CD1c-positive myeloid dendritic cell (primary cell): ENCODE data around the gene PRKAG2.
A peak's percentile ranks its signal among the peaks of the same experiment; 100 is the strongest.

ENCODE experiments used
- DNase-seq: peaks from one replicate; pipeline ENCODE4 v3.0.0-alpha.2; 2016; ENCODE audit errors: extremely low spot score

PRKAG2 gene

GRCh38 chr7:151710646-151711434 is 166.1 kb downstream of the PRKAG2 start:
- DNase-seq, result no peak

- no peak for DNase-seq
These were observed 166.7 kb downstream of the PRKAG2 start for GRCh38 chr7:151710121-151710640.

DNA sequence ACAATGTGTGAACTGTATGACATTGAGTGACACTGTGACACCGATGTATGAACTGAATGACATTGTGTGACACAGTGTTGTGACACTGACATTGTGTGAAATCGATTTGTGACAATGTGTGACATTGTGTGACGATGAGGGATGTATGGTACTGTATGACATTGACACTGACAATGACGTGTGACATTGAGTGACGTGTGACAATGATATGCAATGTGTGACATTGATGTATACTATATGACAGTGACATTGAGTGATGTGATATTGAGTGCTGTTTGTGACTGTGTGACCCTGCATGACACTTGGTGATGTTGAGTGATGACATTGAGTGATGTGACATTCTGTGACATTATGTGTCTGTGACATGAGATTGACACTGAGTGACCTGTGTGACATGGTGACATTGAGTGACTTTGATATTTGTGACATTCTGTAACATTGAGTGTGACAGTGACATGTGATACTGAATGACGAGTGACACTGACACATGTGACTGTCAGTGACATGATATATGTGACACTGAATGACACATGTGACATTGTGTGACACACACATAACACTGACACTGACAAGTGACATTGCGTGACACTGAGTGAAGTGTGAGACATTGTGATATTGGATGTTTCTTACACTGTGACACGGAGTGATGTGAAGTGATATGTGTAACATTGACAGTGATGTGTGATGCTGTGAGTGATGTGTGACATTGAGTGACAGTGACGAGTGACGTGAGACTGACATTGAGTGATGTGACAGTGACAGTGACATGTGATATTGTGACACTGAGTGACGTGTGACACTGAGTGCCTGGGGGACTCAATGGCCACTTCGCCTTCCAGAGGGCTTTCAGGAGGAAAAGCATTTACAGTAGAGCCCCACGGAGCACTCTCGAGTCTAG is 167.5 kb downstream of the PRKAG2 start:
- DNase-seq, result no peak

- no peak for DNase-seq
These were observed 168.3 kb downstream of the PRKAG2 start for GRCh38 chr7:151708610-151709009.

DNA sequence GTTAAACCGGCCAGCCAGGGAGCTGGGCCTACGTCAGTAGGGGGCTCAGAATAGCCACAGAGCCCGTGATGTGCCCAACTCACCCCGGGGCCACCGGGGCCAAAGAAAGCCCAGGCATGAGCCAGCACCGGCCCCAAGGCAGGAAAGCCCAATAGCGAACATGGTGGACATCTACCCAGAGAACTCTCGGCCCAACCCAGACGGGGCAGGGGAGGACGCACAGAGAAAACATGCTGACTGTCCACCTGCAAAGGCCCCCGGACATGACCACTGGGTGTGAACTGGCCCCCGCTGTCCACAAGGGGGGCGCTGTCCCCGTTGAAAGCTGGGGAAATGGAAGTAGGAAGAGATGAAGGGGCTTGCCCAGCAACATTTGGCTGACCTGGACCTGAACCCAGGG is 169.2 kb downstream of the PRKAG2 start:
- DNase-seq, result no peak

- DNase-seq, result no peak
These were observed 169.8 kb downstream of the PRKAG2 start for GRCh38 chr7:151707105-151707469.

- no peak for DNase-seq
These were observed 170.4 kb downstream of the PRKAG2 start for GRCh38 chr7:151706277-151707104.

DNA sequence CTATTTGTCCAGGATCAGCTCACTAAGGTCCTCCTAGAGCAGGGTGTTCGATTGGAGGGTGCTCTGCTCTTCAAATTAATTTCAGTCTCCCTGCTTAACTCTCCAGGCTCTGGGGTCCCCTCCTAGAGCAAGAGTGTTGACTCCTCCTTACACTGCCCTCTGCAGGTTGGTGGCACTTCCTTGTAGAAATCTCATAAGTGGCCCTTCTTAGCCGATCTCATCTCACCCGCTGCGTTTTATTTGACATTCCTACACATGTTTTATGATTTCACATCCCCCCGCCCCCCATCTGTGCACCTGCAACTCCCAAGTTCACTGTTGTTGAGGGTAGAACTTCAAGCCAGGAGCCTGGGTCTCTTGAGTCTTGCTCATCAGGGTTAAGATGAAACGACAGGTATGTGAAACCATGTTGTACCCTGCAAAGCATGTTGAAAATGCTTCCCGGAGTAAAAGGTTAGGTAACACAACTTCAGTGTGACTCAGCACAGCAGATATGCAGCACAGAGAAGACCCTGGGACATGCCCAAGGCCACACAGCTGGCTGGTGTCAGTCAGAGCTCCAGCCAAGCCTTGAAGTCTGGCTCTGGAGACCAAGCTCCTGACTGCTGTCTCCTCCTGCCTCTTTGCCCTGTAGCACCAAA is 171.2 kb downstream of the PRKAG2 start:
- no peak for DNase-seq

DNA sequence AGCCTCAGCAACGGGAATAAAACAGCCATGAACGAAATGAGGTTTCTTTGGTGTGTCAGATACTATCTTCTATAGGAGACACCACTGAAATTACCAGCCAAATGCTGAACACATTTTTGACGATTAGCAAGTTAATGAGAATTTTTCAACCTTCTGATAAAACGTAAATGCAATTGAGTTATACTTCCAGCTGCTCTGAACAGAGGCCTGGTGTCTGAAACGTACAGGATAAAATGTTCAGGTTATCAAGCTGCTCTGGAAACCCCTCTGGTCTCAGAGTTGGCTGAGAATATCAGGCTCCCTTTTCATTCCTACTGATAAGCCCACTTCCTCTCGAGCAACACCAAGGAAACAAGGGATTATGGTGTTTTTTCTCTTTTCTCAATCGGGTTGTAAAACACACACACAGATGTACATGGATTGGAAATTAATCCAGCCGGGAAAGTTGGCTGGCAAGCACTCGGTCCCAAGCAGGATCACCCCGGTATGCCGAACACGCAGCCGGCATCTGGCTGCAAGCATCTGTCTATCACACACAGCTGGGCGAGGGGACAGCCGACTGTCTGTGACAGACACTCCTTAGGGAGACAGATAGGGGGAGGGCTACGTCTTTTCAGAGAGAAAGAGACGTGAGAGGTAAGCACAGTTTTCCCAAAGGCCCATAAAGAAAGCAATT is 171.8 kb downstream of the PRKAG2 start:
- DNase-seq, result no peak

GRCh38 chr7:151704299-151704959 is 172.5 kb downstream of the PRKAG2 start:
- no peak for DNase-seq

DNA sequence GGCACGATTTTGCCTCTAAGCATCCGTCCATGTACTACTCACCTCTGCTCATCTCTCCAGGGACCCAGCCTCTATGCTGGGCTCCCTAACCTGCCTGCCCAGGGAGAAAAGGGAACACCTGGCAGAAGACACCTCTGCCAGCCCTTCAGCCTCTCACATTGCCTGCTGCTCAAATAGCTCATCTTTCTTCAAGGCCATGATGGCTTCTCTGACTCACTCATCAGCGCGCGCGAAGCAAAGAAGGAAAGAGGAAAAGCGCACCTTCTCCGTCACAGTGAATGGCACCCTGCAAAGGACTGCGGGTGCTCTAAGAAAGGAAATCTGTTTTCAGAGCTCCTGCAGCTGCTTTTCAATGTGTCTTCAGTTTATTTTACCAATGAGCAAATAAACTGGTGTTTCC is 174.0 kb downstream of the PRKAG2 start:
- no peak for DNase-seq

GRCh38 chr7:151700586-151701165 is 176.2 kb downstream of the PRKAG2 start:
- peak; percentile 36 for DNase-seq

DNA sequence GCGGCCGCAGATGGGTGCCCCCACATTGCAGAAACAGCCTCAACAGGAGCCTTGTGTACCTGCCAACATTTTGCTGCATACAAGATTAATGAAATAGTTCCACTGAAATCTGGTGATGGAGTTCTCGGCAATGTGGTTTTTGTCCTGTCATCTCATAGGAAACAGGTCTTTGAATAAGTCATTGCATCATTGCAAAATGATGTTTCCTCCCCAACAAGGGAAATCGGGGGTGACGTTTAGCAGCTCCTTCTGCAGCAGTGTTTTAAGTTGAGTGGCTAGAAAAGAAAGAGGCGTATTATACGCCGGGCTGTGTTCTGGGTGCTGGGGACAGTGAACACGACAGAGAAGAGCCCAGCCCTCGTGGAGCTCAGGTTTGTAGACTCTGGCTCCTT is 177.0 kb downstream of the PRKAG2 start:
- DNase-seq, result peak; percentile 34

GRCh38 chr7:151699147-151699927 is 177.6 kb downstream of the PRKAG2 start:
- DNase-seq, result no peak

DNA sequence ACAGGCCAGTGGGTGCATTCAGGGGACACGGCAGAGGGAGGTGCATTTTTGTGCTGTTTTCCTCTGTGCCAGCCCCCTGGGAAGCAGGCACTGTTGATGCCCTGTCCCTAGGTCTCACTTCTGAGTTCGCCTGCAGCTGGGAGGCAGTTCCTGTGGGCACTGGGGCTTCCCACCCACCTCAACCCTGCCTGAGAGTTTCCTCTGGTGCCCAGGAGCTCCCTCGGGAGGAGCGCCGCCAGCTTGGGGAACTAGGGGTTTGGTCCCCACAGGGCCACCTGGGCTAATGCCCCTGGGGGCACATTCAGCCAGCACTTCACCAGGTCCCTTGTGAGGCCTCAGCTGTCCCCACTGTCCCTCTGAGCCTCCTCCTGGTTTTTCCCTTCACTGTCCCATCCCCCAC is 179.0 kb downstream of the PRKAG2 start:
- no peak for DNase-seq

DNA sequence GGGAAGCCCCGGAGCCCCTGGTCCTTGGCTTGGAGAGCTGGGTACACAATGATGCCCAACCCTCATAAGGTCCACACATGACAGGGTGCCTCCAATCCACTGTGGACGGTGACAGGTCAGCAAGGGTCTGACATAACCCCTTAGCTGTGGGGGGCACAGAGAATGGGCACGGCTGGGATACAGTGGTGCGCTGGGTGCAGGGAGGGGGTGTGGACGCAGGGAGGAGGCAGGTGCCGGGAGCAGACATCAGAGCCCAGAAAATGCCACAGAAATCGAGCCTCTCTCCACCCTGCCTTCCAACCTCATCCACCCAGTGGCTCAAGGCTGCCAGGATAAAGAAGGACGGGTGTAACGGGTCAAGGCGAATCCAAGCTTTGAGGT is 179.4 kb downstream of the PRKAG2 start:
- DNase-seq, result no peak

DNA sequence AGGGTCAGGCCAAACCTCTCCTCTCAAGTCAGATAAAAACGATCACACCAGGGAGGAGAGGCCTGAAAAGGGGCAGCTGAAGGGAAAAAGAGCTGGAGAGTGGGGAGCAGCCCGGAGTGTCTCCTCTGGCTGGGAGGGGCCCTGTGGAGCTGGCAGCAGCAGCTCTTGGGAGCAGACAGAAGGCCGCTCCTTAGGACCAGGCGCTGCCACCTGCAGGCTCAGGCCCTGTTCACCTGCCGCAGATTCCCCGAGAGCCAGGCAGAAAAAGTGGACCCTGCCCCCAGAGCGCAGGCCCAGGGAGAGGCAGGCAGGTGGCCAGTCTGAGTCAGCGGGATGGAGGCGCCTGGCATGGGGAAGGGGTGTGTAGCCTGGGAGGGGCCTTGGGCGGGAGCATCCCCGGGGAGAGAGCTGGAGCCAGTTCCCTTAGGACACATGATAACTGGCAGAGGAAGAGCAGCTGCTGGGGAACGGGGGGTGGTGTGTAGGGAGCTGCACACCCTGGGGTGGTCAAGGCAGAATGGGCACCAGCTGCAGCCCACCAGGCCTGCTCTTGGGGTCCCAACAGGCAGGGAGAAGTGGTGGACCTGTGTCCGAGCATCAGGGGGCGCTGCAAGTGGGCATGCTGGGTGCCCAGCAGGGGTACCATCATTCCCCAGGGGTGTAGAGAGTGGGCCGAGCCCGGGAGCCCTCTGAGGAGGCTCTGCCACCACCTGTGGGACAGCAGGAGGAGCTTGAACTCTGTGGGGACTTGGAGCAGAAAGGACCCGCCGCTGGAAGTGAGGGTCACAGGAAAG is 180.0 kb downstream of the PRKAG2 start:
- DNase-seq, result no peak

GRCh38 chr7:151695951-151696541 is 180.9 kb downstream of the PRKAG2 start:
- no peak for DNase-seq
